OCI-M1 (cell line): ENCODE data around the gene SPHK1.

Source experiments
- DNase-seq: peaks from one replicate; lab custom pipeline; 2025; lab: John Stamatoyannopoulos, UW

SPHK1 gene

GRCh38 chr17:76433693-76434092 lies 49.3 kb downstream of the SPHK1 start:
- DNase-seq: no peak

- no peak for DNase-seq
Observed at GRCh38 chr17:76434870-76435269, 50.5 kb downstream of the SPHK1 start.

GRCh38 chr17:76435751-76436150 lies 51.3 kb downstream of the SPHK1 start:
- DNase-seq: no peak
